Endometrial microvascular endothelial cells (primary cell): Measurements from ENCODE around the gene CEACAM3. TPM values are rescaled to one million over a fixed set of nuclear protein-coding genes. Genes with fewer than 3 reads are reported as not detected.
"Not testable (repeated sequence)": the region's sequence is repeated elsewhere in the genome, so short reads cannot be mapped to it uniquely, and the experiment has no call there.

ENCODE experiments used
- in situ Hi-C: cut with HindIII; loops from 2 replicates; pipeline ENCODE4 v1.10.0; 2017; ENCODE audit warnings: low sequenced_read_pairs, low pct_unique_long_range_greater_than_20kb; ENCODE audit errors: inconsistent ontology term
- total RNA-seq: library from RNA; depleted of rRNA; stranded (reverse); fragments of >200 nt; gene quantifications from one replicate; pipeline ENCODE4 v1.2.3, GENCODE V29; 2015; ENCODE audit errors: inconsistent ontology term

Gene CEACAM3
- not detected for total RNA-seq

DNA sequence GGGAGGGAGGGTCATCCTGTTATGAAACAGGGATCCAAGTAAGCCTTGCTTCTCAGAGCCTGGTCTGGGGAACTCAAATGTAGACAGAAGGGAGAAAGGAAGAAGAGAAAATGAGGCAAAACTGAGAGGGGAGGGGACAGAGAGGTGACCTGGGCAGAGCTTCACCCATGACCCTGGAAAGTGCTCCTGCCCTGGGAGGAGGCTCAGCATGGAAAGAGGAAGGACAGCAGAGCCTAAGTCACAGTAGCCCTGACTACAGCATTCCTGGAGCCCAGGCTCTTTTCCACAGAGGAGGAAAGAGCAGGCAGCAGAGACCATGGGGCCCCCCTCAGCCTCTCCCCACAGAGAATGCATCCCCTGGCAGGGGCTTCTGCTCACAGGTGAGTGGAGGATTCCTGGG is at the start of gene CEACAM3:
Gene CEACAM3, plus strand, starts transcription at position 226 of the 400 bp plus-strand sequence. Its CDS starts 91 bp downstream, at position 317.
- in situ Hi-C loops = no loop called here

DNA sequence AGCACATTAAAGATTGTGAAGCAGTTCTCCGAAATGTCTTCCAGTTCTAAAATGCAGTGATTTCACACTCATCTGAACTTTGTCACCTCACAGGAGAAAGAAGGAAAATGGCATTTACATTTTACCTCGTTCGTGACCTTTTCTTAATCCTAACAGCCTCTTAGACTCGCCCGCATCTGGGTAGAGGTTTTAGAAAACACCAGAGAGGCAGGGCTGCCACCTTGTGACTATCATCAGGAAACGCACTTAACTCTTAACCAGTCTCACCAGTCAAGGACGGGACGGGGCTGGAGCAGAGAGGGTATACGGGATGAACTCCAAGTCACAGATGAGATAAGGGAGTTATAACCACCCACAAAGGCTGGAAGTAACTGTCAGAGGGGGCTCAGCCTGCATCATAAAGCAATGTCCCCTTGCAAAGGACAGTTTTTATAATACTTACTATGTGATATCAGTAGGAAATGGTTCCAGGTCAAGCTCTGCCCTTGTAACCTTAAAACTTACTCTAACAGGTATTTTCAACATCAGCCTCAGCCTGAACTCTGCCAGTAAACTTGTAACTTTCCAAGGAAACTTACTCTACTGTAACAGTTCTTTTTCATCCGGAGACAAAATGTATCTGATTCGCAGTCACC is 49.7 kb upstream of the CEACAM3 start:
- in situ Hi-C loops = no loop called here

DNA sequence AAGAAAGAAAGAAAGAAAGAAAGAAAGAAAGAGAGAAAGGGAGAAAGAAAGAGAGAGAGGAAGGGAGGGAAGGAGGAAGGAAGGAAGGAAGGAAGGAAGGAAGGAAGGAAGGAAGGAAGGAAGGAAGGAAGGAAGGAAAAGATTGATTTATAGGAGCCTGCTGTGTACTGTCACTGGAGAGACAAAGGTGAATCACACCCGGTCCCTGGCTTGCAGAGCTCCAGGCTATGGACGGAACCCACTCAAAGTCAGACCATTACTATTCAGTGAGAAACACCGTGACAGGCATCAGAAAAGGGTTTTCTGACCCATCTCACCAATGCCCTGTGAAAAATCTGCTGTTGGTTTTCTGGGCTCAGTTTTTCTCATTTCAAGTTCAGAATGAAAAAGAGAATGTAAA is 48.4 kb upstream of the CEACAM3 start:
- in situ Hi-C loops = no loop called here

DNA sequence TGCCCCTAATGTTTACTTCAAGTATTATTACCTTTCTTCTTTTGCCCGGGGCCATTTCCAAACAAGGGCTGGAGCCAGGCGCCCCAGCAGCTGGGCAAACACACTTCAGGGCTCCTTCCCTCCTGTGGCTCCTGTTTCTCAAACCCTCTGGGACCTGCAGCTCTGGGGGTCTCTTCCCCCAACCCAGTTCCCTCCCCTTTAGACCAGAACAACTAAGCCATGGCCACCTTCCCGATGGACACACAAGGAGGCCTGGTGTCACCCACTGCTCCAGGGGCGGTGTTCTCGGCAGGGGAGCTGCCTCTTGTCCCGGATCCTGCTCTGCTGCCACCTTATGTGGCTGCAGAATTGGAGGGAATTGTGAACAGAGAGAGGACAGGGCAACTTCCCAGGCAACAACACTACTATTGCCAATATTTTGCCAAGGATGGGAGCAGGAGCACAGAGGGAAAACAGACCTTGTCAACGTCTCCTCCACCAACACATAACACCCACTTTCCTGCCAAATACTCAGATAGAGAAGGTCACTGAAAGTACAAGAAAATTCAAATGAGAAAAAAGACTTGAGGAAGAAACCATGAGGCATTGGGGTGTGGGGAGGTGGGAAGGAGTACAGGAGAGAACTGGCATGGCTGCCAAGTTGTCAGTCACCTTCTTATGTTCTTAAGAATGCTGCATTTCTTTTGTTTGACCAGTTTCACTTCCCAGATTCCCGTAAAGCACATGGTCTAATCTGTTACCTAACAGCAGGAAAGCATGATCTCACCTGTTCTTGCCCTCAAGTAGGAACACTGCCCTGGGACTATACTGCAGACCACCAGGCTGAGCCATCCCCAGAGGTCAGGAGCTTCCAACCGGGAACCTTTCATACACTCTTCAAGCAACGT is 45.9 kb upstream of the CEACAM3 start:
- in situ Hi-C loops = not testable (repeated sequence)

DNA sequence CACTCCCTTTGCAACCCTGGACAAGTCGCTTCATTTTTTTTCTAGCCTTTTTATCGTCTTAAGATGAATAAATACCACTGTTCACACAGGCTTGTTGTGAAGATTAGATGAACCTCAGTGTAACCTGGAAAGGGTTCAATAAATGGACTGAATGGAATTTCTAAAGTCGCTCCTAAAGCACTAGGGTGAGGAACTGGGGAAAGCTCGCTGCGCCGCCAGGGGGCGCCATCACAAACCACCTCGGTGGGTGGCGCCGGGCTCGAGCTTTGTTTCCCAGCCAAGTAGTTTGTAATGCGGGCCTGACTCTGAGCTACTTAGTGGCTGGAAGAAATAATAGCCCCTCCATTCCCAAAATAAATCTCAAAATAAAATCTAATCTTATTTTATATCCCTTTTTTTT is 43.2 kb upstream of the CEACAM3 start:
- in situ Hi-C loops = no loop called here

DNA sequence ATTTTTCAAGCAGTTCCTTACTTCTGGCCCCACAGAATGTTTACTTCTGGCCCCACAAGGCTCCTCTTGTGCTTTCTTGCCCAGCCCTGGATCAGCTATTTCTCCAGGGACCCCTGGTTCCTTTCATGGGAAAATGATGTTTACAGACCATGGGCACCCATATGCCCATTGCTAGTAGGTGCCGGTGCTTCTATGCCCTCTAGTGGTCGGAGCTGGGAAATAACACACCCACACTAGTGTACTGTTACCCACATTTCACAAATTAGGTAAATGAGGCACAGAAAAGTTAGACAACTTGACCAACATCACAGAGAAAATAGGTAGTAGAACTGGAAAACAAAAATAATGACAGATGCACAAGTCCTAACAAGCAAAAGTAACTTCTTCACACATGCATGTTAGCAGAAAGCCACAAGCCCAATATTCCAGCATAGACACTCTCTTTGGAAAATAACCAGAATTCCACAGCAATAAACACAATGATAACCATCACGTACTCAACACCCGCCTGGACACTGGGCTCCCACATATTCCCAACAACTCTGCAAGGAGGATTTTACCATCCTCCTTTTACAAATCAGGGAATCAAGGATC is 42.4 kb upstream of the CEACAM3 start:
- in situ Hi-C loops = no loop called here

DNA sequence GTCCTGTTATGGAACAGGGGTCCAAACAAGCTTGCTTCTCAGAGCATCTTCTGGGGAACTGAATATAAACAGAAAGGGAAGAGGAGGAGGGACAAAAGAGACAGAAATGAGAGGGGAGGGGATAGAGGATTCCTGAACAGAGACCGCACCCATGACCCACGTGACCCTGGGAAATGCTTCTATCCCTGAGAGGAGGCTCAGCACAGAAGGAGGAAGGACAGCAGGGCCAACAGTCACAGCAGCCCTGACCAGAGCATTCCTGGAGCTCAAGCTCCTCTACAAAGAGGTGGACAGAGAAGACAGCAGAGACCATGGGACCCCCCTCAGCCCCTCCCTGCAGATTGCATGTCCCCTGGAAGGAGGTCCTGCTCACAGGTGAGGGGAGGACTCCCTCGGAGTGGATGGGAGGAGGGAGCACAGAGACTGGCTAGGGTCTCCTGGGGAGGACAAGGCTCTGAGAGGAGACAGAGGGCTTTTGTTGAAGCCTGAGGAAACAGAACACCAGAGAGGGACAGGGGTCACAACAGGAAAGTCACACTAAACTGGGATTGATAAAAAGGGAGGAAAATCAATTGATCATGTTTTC is 41.0 kb upstream of the CEACAM3 start, which contains the start of gene CEACAM6:
Gene CEACAM6, plus strand, starts transcription at position 203 of the 586 bp plus-strand sequence. Its CDS starts 109 bp downstream, at position 312.
- in situ Hi-C loops = no loop called here

DNA sequence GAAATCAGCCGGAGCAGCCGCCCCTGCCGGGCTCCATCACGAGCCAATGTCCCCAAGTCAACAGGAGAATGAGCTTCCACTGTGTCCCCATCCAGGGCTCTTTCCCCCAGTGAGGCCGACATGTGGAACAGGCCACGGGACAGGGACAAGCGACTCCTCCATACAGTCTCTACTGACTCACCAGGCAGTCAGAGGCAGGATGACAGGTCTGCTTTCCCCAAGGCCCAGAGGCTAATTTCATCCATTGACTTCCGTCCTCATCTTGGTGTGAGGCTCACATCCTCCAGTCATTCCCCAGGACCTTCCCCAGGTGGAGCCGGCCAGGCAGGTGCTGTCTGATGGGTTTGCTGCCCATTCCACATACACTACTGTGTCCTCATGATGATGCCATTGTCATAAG is 37.5 kb upstream of the CEACAM3 start:
- in situ Hi-C loops = no loop called here

DNA sequence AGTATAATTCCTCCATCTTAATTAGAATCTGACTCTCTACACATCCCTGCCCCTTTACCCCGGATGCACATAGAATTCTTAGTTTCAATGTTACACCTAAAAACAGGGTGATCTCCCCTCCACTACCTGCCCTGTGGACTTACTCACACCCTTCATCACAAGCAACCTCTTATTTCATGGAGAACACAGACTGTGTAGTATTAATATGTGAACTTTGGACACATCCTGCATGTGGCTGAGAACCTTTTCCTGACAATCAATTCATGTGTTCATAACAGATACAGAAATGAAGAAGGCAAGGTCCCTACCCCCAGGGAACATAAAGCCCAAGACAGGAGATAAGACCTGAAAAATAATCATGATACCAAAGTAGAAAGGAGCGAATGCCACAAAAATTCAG is 29.3 kb upstream of the CEACAM3 start:
- in situ Hi-C loops = no loop called here

DNA sequence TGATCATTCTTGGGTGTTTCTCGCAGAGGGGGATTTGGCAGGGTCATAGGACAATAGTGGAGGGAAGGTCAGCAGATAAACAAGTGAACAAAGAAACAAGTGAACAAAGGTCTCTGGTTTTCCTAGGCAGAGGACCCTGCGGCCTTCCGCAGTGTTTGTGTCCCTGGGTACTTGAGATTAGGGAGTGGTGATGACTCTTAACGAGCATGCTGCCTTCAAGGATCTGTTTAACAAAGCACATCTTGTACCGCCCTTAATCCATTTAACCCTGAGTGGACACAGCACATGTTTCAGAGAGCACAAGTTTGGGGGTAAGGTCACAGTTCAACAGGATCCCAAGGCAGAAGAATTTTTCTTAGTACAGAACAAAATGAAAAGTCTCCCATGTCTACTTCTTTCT is 28.3 kb upstream of the CEACAM3 start:
- in situ Hi-C loops = not testable (repeated sequence)

DNA sequence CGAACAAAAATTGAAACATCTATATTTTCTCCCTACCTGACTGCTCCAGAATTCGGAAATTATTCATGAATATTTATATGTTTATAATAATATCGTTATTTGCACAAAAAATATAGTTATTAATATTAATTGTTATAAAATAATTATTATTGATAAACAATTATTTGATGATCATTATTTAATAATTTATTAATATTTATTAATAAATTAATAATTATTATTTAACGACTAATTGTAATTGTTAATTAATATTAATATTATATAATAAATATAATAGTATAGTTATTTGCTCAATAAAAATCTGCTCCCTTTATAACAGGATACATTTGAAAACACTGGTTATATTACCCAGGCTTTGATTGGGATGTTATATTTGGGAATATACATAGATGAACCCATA is 26.8 kb upstream of the CEACAM3 start:
- in situ Hi-C loops = no loop called here

DNA sequence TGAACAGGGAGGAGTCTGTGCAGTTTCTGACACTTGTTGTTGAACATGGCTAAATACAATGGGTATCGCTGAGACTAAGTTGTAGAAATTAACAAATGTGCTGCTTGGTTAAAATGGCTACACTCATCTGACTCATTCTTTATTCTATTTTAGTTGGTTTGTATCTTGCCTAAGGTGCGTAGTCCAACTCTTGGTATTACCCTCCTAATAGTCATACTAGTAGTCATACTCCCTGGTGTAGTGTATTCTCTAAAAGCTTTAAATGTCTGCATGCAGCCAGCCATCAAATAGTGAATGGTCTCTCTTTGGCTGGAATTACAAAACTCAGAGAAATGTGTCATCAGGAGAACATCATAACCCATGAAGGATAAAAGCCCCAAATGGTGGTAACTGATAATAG is 25.0 kb upstream of the CEACAM3 start:
- in situ Hi-C loops = no loop called here

DNA sequence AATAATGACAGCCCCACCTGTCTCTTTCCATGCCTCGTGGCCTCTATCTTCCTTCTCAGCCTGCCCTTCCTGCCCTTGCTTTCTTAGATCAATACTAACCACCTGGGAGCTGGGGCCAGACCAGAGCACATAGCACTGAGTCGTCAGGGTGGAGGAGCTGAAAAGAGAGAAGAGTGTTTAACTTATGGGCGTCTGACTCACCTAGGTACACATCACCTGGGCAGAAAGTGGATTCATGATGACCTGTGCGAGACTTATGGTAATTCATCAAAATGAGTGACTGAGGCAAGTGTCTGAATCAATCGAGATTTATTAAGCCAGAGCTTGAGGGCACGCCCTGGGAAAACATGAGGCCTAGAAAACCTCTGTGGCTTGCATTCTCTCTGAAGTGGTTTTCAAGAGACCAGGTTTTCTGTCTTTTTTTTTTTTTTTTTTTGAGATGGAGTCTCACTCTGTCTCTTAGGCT is 21.8 kb upstream of the CEACAM3 start:
- in situ Hi-C loops = no loop called here

DNA sequence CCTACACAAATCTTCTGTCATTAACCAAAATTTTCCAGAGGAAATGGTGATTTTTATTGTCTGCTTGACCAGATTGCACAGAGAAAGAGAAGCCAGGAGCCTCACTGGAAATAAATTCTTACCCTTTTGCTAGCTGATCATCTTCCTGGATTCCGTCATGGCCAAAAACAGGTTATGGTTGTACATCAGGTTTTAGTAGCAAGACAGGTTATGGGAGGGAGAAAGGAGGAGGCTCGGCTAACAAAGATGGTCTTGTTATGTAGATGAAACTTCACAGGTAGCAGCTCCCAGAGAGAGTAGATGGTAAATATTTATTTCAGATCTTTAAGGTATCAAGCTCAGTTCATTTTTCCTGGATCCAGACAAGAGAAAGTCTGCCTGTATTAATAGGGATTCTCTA is 19.7 kb upstream of the CEACAM3 start:
- in situ Hi-C loops = no loop called here

DNA sequence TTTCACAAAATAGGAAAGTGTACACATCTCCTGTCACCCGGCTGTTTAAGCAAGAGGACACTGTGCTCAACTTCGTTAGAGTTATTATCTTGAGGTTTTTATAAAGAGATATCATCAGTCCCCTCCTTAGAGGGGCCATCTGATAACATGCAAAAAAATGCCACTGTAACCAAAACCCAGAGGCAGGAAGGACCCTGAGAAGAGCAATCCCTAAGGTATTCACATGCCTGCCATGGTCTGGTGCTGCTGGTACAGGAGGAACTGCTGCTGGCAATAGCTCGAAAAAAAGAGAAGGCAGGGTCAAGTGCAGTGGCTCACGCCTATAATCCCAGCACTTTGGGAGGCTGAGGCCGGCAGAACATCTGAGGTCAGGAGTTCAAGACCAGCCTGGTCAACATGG is 12.8 kb upstream of the CEACAM3 start:
- in situ Hi-C loops = no loop called here

DNA sequence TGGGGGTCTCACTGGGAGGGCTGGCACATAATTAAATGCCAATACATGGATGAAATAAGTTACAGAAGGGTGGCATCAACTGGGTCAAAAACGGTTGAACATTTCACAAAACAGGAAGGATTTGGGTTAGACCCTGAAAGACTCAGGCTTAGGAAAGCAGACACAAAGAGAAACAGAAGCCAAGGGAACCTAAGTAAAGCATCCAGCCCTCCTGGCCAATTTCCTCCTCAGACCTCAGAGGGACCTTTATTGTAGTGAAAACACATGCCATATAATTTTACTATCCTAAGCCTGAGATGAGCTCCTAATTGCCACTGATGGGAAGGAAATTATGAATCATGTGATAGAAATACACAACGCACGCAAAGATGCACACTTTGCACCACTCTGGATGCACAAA is 12.1 kb upstream of the CEACAM3 start:
- in situ Hi-C loops = no loop called here

DNA sequence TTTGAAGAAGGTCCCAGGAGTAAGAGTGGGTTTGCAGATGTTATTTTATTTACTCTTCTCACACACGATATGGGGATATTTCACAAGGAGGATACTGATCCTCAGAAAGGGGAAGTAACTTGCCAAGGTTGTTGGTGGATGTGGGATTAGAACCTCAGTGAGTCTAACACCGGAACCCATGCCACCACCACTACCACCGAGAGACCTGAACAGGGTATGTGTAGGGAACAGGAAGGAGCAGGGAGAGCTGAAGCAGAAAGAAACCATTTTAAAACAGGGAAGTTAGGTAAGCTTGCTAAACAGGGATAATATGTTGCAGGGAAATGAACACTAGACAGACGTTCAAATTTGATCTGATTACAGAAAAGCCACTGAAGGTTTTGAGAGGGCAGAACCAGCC is 11.6 kb upstream of the CEACAM3 start:
- in situ Hi-C loops = no loop called here

DNA sequence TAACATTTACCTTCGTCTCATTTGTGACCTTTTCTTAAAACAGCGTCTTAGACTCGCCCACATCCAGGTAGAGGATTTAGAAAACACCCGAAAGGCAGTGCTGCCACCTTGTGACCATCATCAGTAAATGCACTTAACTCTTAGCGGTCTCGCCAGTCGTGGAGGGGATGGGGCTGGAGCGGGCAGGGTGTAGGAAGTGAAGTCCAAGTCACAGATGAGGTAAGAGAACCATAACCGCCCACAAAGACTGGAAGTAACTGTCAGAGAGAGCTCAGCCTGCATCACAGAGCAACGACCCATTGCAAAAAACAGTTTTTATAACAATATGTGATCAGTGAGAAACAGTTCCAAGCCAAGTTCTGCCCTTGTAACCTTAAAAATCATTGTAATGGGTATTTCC is 10.7 kb upstream of the CEACAM3 start:
- in situ Hi-C loops = no loop called here

DNA sequence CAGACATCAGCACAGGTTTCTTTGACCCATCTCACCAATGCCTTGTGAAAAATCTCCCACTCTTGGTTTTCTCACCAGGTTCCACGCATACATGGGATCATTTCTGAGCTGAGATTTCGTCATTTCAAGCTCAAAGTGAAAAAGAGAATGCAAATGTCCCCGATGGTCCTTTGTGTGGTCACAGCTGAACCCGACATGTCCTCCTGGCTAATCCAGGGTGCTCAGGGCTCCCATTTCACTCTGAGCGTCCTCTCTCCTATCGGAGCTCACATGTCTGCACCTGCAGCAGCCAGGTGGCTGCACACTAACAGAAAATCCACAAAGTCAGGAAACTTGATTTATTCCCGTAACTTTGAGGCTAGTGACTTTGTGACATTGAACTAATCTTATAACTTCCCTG is 9.3 kb upstream of the CEACAM3 start:
- in situ Hi-C loops = no loop called here
